HG03103 (cell line): Measurements from ENCODE around the gene EVA1B.

Experiments used
- ATAC-seq: cut with Tn5 transposase; IDR thresholded peaks from one replicate; pipeline ENCODE4 v1.9.1; 2021; ENCODE audit warnings: low read depth; ENCODE audit not compliant: unreplicated experiment

Gene EVA1B

GRCh38 chr1:36323636-36324352, at the start of gene EVA1B:
TSS of gene EVA1B (minus strand) at chr1:36323645. CDS start at chr1:36323037, 608 bp downstream.
- ATAC-seq = no peak

GRCh38 chr1:36372617-36373016, 49.2 kb upstream of the EVA1B start:
- no peak for ATAC-seq

GRCh38 chr1:36369061-36369861, 45.8 kb upstream of the EVA1B start:
- ATAC-seq = no peak

- ATAC-seq = no peak
Observed at GRCh38 chr1:36367798-36368197, 44.4 kb upstream of the EVA1B start.

- ATAC-seq = no peak
Observed at GRCh38 chr1:36367066-36367465, 43.6 kb upstream of the EVA1B start.

- no peak for ATAC-seq
Observed at GRCh38 chr1:36366091-36366661, 42.7 kb upstream of the EVA1B start.

- ATAC-seq = no peak
Observed at GRCh38 chr1:36365381-36365780, 41.9 kb upstream of the EVA1B start.

GRCh38 chr1:36359911-36360550, 36.6 kb upstream of the EVA1B start:
- ATAC-seq = no peak

GRCh38 chr1:36359383-36359782, 35.9 kb upstream of the EVA1B start:
- ATAC-seq = no peak

- ATAC-seq = no peak
Observed at GRCh38 chr1:36358514-36359084, 35.2 kb upstream of the EVA1B start.

GRCh38 chr1:36355811-36356210, 32.4 kb upstream of the EVA1B start:
- no peak for ATAC-seq

- no peak for ATAC-seq
Observed at GRCh38 chr1:36354486-36354885, 31.0 kb upstream of the EVA1B start.

- no peak for ATAC-seq
Observed at GRCh38 chr1:36352910-36353878, 29.7 kb upstream of the EVA1B start.

GRCh38 chr1:36352125-36352909, 28.9 kb upstream of the EVA1B start:
- no peak for ATAC-seq

GRCh38 chr1:36351227-36351977, 28.0 kb upstream of the EVA1B start:
- no peak for ATAC-seq

- no peak for ATAC-seq
Observed at GRCh38 chr1:36350659-36351226, 27.3 kb upstream of the EVA1B start.

GRCh38 chr1:36349839-36350238, 26.4 kb upstream of the EVA1B start:
- ATAC-seq = no peak

- ATAC-seq = peak; percentile 71
Observed at GRCh38 chr1:36349241-36349671, 25.8 kb upstream of the EVA1B start.
